CD4-positive, alpha-beta T cell treated with Interleukin-17A for 4 hours (primary cell): Measurements from ENCODE around the gene CAVIN2.

Experiments
- DNase-seq: peaks from one replicate; pipeline ENCODE4 v3.0.0-alpha.2; 2020; ENCODE audit warnings: mixed read lengths

The CAVIN2 gene

GRCh38 chr2:191864628-191865374, 17.9 kb upstream of the CAVIN2 start:
- no peak for DNase-seq

- no peak for DNase-seq
Observed at GRCh38 chr2:191863988-191864387, 17.1 kb upstream of the CAVIN2 start.

- DNase-seq = no peak
Observed at GRCh38 chr2:191862156-191862775, 15.4 kb upstream of the CAVIN2 start.

GRCh38 chr2:191860760-191861466, 14.0 kb upstream of the CAVIN2 start:
- no peak for DNase-seq

- no peak for DNase-seq
Observed at GRCh38 chr2:191859681-191860080, 12.8 kb upstream of the CAVIN2 start.

- DNase-seq = no peak
Observed at GRCh38 chr2:191857886-191858285, 11.0 kb upstream of the CAVIN2 start.

- no peak for DNase-seq
Observed at GRCh38 chr2:191857259-191857805, 10.4 kb upstream of the CAVIN2 start.

- no peak for DNase-seq
Observed at GRCh38 chr2:191856111-191856876, 9.4 kb upstream of the CAVIN2 start.

GRCh38 chr2:191855382-191855781, 8.5 kb upstream of the CAVIN2 start:
- no peak for DNase-seq

- no peak for DNase-seq
Observed at GRCh38 chr2:191854382-191855372, 7.8 kb upstream of the CAVIN2 start.

GRCh38 chr2:191853843-191854242, 7.0 kb upstream of the CAVIN2 start:
- no peak for DNase-seq

- DNase-seq = no peak
Observed at GRCh38 chr2:191851158-191851557, 4.3 kb upstream of the CAVIN2 start.

- DNase-seq = no peak
Observed at GRCh38 chr2:191848771-191849767, 2.2 kb upstream of the CAVIN2 start.

GRCh38 chr2:191847764-191848163, 876 bp upstream of the CAVIN2 start:
- no peak for DNase-seq

GRCh38 chr2:191845876-191846514, 893 bp downstream of the CAVIN2 start:
- DNase-seq = no peak

GRCh38 chr2:191845248-191845715, 1.6 kb downstream of the CAVIN2 start:
- no peak for DNase-seq

- DNase-seq = no peak
Observed at GRCh38 chr2:191844706-191845105, 2.2 kb downstream of the CAVIN2 start.

GRCh38 chr2:191840921-191841320, 6.0 kb downstream of the CAVIN2 start:
- no peak for DNase-seq
